Gastrocnemius medialis (tissue), 4 donors: ENCODE measurements around the gene TFEC.

Experiments
- POLR2A ChIP-seq, 2 donors: fragments of 450-650 bp; IDR thresholded peaks; one replicate each; pipeline ENCODE4 v1.6.1; 2017; ENCODE audit warnings: antibody characterized with exemption in 2 of 2, mild to moderate bottlenecking in 2 of 2, moderate library complexity in 2 of 2
- TF ChIP-seq, protein P1 (sequence below), 5 experiments: fragments of 450-650 bp in 3 of 5; fragments of 200-600 bp in 2 of 5; sonication (generic) in 2 of 5; IDR thresholded peaks in 4 of 5; conservative IDR thresholded peaks in 1 of 5; 1 replicate in 4 of 5; 2 replicates in 1 of 5; pipeline ENCODE4 v1.5.1; 2016 to 2019; ENCODE audit warnings: antibody characterized with exemption in 5 of 5, mild to moderate bottlenecking in 3 of 5, moderate library complexity in 3 of 5

DNA sequence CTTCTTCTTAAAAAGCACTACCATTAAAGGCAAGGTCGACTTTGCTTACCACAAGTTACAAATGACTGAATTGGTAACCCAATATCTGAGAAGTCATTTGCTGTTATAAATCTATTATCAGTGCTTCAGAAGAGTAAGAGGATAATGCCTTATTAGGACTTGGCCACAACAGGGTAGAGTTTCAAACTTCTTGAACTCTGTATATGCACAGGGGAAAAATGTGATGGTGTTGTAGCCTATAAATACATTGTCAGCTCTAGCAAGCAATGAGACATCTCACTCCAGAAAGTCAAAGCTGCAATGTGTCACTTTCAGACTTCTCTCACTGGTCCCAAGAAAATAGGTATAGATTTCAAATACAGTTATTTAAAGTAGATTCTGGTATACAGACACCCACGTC is 9.3 kb downstream of the TFEC start:
- TF ChIP-seq, protein P1, sequence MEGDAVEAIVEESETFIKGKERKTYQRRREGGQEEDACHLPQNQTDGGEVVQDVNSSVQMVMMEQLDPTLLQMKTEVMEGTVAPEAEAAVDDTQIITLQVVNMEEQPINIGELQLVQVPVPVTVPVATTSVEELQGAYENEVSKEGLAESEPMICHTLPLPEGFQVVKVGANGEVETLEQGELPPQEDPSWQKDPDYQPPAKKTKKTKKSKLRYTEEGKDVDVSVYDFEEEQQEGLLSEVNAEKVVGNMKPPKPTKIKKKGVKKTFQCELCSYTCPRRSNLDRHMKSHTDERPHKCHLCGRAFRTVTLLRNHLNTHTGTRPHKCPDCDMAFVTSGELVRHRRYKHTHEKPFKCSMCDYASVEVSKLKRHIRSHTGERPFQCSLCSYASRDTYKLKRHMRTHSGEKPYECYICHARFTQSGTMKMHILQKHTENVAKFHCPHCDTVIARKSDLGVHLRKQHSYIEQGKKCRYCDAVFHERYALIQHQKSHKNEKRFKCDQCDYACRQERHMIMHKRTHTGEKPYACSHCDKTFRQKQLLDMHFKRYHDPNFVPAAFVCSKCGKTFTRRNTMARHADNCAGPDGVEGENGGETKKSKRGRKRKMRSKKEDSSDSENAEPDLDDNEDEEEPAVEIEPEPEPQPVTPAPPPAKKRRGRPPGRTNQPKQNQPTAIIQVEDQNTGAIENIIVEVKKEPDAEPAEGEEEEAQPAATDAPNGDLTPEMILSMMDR (IDR thresholded peaks at IDR 0.05 in 4 of 5, conservative IDR thresholded peaks at IDR 0.05 in 1 of 5), result no peak
- TF ChIP-seq POLR2A (IDR thresholded peaks at IDR 0.05), result no peak
